Gastrocnemius medialis (tissue), 4 donors: ENCODE results near the gene KRT36.

ENCODE experiments used
- POLR2A ChIP-seq, 2 donors: fragments of 450-650 bp; IDR thresholded peaks; one replicate each; pipeline ENCODE4 v1.6.1; 2017; ENCODE audit warnings: antibody characterized with exemption in 2 of 2, mild to moderate bottlenecking in 2 of 2, moderate library complexity in 2 of 2
- TF ChIP-seq, protein P1 (sequence below), 5 experiments: fragments of 450-650 bp in 3 of 5; fragments of 200-600 bp in 2 of 5; sonication (generic) in 2 of 5; IDR thresholded peaks in 4 of 5; conservative IDR thresholded peaks in 1 of 5; 1 replicate in 4 of 5; 2 replicates in 1 of 5; pipeline ENCODE4 v1.5.1; 2016 to 2019; ENCODE audit warnings: antibody characterized with exemption in 5 of 5, mild to moderate bottlenecking in 3 of 5, moderate library complexity in 3 of 5

- TF ChIP-seq, protein P1, sequence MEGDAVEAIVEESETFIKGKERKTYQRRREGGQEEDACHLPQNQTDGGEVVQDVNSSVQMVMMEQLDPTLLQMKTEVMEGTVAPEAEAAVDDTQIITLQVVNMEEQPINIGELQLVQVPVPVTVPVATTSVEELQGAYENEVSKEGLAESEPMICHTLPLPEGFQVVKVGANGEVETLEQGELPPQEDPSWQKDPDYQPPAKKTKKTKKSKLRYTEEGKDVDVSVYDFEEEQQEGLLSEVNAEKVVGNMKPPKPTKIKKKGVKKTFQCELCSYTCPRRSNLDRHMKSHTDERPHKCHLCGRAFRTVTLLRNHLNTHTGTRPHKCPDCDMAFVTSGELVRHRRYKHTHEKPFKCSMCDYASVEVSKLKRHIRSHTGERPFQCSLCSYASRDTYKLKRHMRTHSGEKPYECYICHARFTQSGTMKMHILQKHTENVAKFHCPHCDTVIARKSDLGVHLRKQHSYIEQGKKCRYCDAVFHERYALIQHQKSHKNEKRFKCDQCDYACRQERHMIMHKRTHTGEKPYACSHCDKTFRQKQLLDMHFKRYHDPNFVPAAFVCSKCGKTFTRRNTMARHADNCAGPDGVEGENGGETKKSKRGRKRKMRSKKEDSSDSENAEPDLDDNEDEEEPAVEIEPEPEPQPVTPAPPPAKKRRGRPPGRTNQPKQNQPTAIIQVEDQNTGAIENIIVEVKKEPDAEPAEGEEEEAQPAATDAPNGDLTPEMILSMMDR (IDR thresholded peaks at IDR 0.05 in 4 of 5, conservative IDR thresholded peaks at IDR 0.05 in 1 of 5) = no peak
- no peak for TF ChIP-seq POLR2A (IDR thresholded peaks at IDR 0.05)
Measured at GRCh38 chr17:41534899-41535546, 45.3 kb upstream of the KRT36 start.
